ENCODE measurements around the gene SHC3.
A peak's percentile ranks its signal among the peaks of the same experiment; 100 is the strongest.

SHC3 gene

DNA sequence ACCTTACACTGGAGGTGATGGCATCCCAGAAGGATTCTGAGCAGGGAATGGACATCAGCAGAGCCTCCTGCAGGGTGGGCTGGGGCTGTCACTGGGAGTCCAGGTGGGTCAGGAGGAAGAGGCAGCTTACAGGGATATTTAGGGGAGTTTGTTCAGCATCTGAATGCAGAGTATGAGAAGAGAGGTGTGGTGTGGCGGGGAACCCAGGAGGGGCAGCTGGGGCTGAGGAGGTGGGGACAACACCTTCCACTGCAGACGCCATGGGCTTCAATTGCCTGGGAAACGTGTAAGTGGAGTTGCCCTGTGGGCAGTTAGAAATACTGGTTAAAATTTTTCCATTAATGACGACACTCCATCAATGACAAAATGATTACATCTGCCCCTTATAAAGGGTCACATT is 153.9 kb downstream of the SHC3 start:
- no peak for DNase-seq

DNA sequence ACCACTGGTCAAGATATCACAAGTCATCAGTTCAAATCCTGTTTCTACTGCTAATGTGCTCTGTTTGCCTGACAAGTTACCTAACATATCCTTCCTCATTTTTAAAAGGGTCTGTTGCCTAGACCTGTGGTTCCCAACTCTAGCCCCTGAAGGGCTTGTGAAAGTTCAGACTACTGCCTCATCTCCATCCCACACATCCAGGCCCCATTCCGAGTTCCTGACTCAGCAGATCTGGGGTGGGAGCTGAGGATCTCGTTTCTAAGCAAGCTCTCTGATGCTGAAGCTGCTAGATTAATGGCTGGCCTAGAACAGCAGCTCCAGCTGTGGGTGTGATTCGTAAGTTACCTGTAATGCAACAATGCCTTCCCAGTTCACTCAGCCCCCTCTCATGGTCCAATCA is 154.9 kb downstream of the SHC3 start:
- DNase-seq, result no peak

DNA sequence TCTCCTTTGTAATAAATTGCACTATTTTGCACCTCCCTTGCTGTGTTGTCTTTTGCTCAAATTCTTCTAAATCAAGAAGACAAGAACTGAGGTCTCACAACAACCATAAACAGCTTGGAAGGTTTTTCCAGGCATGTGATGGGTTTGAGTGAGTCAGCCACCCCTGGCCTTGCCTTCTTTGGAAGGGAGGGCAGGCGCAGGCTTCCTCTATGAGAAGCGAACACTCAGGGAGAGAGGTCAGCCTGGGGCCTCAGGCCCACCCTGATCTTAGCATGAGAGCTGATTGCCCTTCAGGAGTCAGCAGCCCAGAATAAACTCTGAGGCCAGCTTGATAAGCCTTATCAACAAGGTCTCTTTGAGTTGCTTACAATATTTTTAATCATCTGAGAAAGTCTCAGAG is 155.7 kb downstream of the SHC3 start:
- DNase-seq, result peak in 1 of 51 donors; percentile 8

DNA sequence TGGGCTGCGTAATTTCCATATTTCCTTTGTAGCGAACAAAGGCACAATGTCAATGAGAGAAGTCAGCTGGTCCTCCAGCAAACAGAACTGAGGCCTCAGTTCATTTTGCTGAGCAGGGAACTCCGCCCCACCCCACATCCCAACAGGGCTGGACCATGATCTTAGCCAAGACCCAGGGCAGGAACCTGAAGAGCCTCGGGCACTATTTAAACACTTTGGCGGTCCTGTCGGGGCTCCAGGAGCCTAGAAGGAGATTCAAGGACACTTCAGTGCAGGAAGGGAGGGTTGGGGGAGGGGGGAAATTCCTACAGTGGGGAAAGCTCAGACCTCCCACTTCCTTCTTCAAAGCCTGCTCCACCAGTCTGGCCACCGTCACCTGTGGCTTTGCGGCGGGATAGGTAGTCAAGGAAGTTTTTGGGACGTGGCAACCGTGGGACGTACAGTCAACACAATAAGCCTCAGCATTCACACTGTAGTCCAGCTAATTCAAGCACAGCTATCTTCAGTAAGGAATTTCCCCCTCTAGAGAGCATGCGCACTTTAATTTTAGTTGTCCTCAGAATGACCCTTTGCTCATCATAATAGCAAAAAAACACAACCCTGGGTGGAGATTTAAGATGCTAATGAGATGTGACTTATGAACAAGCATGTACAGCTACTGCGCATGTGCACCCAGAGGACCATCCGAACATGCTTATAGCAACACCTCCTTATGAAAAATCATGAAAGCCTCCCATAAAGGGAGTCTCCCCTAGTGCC is 156.4 kb downstream of the SHC3 start:
- DNase-seq, result no peak

DNA sequence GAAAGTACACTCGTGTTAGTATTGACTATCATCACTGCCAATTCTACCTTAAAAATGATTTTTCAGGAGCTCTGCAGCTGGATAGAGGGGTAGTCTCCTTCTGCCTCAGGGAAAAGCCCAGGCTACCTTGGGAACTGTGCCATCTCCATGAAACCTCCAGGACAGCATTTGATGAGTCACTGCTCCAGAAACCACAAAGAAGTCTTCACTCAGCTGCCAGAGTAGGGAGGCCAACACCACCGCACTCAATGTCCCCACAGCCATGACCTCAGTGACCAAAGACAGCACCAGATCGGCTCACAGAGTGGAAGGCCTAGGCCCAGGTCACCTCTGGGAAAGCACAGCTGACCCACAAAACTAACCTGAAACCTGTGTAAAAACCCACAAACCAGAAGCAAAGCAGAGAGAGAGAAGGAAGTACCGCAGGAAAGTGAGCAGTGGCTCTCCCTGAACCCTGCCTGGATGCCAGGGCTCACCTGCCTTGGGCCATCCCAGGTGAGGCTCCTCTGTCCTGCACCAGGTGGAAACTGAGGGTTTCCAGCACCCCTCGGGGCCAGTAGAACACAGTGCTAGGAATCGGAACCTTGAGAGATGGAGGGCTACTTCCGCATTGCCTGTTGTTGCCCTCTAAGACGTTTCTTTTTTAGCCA is 157.3 kb downstream of the SHC3 start:
- DNase-seq, result peak in 4 of 51 donors; percentile 22 to 32 (median 22)

DNA sequence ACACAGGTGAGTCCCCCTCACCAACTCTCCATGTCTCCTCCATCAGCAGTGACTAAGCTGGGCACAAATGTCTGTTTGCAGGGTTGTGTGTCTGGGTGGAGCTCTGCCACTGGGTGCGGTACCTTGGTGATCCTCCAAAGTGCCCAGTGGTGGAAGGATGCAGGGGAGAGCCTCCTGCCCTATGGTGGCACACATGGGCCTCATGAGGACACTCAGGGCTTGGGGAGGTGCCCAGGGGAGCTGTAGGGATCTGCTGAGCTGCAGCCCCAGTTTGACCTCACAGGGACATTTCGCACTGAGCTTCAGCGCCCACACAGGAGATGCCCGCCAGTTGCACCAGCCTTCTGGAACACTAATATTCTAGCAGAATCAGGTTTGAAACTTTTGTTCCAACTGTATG is 157.9 kb downstream of the SHC3 start:
- DNase-seq, result no peak

DNA sequence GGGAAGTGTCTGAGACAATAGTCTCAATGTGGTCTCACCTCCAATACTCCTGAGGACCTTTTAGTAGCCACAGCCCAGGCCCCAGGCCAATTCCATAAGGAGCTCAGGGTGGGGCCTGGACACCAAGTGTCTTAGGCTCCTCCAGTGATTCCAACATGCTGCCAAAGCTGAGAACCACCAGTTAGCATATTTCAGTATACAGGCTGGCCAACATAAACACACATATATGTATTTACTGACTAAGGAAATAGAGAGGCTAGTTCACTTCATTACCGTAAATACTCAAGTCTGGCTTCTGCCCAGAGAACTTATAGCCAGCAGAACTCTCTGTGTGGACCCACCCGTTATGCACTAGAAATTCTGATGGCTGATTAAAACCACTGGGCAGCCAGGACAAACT is 163.3 kb downstream of the SHC3 start:
- no peak for DNase-seq

DNA sequence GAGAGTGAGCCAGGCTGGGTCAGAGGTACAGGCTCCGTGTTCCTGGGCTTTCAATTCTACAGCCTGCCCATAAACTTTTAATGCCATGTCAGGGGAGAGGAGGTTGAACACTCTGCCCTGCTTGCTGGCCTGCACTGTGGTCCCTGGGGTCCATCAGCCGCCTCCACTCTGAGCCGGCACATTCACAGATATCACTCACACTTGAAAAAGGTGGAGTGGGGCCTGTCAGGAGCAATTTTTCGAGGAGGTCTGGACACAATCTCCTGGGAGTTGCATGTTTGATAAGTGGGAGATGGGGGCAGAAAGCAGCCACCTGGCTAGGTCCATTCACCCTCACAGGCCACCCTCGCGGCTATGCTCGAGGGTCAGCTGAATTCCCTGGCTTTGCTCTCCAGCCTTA is 164.5 kb downstream of the SHC3 start:
- DNase-seq, result no peak

DNA sequence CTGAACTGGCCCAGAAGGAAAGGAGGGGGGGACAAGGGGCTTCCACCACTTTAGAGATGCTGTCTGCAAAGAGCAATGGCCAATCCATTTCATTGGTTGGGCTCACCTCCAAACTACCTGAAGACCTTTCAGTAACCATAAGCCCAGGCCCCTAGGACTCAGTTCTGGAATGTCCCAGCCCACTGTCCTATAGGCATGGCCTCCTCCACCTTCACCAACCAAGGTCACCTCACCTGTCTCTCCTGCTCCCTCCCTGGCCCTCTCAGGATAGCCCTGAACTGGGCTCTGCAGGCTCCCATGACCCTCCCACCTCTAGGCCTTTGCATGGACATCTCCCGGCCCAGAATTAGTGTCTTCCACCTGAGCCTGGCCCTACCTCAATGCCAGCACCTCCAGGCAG is 165.0 kb downstream of the SHC3 start:
- no peak for DNase-seq

DNA sequence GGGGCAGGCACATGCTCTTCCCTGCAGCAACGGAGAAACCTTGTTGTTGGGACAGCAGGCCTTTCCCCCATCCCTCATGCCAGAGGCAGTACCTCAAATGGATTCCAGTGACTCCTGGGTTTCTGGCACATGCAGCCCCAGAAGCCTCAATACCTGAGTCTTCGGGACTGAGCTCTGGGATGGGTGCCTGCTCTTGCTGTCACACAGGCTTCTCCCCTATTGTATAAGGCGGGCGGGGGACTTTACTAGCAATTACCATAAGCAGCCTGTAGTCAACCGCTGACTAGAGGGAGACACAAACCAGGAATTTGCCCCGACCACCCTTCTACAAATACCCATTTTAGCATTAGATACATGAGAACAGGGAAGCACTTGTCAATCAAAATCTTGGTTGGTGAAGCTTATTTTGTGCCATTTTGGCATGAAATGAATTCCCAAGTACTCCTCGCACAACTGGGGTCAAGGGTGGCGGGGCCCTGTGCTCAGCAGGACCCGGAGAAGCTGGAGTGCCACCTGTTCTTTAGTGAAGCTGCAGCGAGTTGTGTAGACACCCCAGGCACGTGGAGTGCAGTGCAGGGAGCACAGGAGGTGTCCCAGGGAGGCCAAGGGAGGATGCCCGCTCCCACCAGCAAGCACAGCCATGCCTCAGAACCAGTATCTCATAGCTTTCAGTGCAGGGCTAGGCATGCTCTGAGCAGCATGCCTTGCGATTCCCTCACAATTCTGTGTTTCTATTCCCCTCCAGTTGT is 166.2 kb downstream of the SHC3 start:
- DNase-seq, result no peak

DNA sequence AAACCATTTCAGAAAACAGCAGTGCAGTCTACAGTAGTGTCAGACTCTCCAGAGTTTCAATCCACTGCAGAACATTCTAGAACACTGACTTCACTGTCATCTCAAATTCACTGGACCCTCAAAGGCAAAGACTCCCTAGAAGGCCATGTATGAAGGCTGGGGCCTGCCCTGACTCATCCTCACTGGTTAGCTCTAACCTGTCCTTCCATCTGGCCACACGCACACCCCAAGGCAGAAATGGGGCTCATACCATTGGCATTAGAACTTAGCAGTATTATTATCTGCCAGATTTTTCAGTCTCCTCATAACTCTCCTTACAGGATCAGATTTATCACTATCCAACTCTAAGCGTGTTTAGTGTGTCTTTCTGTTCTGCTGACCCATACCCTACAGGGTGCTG is 166.9 kb downstream of the SHC3 start:
- no peak for DNase-seq

DNA sequence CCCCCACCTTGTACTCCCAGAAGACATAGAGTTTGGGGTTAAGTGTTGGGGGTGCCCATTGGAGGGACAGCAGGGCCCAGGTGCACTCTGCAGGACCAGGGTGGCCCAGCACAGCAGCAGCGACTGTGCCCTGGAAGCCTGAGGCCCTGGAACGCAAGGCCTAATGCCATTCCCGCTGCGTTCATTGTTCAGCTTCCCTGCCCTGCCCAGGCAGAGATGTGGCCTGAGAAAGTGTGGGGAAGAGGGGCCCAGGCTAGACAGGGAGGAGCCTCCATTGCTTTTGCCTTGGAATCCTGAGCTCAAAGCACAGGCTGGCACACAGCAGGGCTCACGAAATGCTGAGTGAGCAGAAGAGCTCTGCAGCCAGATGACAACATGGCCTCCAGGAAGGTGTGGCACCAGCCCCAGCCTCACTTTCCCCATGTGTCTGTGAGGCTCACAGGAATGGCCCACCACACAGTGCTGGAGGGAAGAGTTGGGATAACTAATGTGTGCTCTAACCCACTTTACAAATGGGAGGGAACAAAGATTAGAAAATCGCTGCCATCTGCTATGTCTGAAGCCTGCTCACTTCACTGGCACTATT is 168.0 kb downstream of the SHC3 start:
- DNase-seq, result no peak

DNA sequence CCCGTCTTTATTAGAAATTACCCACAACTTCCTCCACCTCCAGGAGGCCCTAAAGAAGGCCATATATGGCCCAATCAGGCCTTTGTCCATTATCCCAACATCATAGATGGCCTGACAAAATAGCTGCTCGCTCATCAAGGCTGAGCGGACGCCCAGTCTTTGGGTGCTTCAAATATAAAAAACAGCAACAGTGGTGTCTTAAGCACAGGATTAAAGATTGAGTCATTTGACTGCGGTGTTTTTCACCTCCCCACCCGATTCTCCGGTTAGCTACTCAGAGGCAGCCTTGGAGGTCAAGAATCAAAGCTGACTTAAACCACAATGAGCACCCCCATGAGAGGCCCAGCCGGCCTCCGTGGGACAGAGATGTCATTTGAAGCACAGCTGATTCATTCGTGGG is 168.6 kb downstream of the SHC3 start:
- DNase-seq, result no peak

DNA sequence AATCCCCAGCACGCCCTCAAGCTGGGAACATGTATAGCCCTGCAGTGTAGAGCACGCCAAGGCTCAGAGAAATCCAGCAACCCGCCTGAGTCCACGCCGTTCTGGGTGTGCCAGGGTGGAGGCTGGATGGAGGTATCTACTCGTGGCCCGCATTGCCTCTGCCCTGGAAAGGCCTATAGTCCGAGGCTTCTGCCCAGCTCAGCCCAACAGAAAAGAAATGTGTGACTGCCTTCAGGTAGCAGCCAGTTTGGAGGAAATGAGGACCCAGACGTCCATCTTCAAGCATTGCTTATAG is 169.1 kb downstream of the SHC3 start:
- no peak for DNase-seq

DNA sequence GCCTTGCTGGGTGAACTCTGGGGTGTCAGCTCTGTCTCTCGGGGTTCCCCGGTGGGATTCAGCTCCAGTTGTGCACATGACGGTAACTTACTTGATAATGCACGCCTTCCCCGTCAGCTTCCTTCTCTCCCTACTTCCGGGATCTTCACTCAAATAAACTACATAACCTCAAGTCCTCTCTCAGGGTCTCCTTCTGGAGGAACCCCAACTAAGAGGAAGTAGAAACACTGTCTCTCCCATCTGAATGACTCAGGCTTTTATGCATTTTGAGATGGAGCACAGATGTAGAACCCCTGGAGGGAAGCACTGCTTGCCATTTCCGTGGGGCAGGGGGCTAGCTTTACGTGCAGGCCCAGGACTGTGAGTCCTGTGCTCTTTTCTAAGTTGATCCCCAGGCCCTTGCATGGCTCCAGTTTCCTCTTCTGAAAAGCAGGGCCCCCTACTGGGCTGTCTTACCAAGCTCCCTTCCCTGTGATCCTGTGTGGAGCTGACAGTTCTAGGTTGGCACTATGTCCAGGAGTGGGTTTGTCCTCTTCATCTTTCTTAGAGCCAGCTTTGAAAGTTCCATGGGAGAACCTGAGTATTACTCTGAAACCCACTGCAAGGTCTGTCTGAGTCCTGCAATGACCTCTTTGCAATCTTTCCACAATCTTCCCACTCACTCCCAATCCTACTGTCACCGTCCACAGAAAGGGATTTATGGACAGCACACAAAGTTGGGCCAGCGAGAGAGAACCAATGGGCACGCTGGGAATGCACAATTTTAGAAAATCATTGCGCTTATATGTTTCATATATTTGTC is 169.7 kb downstream of the SHC3 start:
- DNase-seq, result no peak

DNA sequence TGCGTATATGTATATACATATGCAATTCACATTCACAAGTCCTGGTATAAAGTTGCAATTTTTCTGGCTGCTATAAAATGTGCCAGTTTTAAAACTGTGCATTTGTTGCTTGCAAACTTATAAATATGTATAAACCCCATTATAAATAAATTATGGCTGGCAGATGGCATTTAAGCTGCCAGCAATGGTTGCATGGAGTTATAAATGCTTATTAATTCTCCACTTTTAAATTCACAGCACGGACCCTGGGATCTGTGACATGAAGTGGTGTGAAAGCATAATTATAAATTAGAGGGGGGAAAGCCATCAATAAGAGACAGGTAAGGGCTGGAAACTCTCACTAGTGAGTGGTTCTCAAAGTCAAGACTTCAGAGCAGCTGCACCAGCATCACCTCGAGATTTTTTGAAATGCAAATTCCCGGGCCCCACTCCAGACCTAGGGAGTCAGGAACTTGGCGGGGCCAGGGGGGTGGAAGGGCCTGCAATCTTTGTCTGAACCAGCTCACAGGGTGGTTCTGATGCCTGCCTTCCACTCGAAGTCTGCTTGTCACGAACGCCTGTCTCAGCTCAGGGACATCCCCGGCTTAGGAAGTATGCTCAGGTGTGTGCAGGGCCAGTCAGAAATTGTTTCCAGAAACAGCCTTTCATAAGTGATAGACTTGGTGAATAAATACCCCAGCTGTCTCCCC is 170.4 kb downstream of the SHC3 start:
- no peak for DNase-seq

DNA sequence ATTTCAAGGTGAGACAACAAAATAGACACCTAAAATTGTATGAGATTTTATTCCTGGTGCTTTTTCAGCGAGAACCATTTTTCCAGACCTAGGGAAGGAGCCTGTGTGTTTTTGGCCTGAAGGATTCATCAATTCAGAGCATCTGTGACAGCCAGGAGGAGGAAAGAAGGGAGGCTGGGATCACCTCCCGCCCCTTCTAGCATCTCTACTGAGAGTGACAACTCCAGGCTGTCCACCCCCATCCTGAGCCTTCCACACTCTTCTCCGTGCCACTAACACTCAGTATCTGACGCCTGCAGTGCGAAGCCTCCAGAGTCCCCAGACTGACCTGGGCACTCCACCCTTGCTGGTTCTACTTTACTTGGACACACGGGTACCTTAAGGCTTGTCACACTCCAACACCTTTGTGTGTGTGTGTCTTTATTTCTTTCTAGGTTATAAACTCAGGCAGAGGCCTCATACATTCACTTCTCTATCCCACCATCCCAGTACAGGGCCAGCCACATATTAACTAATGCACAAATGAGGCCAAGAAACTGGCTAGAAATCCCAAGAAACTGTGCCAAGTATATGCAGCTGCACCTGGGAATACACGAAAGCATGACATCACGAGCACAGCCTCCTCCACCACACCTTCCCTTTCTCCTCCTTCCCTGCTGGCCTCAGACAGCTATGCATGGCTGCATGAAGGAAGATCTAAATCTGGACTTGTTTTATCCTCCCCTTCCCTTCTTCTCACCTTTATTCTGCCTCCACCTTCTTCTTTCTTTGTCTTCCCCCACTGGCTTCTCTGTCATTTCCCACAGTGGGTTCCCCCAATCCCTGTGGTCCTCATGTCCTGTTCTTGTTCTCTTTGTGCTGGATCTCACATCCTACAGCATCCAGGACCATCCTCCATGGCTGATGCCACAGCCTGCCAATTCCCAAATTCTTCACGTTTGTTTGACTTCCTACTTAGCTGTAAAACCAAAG is 171.3 kb downstream of the SHC3 start:
- DNase-seq, result no peak

DNA sequence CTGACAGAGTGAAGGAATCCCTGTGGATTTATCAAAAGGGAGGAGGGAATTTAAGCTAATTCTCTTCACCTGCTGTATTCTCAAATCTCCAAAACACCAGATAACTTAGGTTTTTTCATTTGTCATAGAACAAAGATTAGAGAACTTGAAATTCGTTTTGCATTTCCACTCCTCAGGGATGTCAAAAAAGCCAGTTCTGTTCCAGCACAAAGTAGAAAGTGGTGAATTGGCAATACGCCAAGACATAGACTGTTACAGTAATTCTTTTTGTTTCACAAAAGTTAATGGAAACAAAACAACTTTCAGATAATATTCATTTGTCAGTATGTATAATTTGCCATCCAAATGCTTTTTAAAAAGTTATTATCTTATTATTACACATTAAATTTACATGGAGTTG is 172.4 kb downstream of the SHC3 start:
- DNase-seq, result peak in 1 of 51 donors; percentile 19

DNA sequence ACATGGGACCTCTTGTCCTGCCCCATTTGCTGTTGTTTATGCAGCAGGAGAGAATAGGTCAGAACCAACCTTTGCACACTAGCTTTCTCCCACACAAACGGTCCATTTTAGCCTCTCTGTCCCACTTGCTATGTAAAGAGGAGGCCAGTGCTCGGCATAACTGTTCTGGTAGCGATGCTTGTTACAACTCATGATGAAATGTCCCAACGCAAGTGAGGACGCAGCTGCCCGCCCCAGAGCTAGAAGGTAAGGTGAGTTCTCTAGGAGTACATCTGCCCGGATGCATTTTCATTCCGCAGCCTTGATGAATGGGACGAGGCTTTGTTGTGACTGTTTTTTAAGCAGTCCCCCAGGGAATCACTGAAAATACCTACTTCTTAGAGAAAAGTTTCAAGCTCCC is 173.3 kb downstream of the SHC3 start:
- no peak for DNase-seq

DNA sequence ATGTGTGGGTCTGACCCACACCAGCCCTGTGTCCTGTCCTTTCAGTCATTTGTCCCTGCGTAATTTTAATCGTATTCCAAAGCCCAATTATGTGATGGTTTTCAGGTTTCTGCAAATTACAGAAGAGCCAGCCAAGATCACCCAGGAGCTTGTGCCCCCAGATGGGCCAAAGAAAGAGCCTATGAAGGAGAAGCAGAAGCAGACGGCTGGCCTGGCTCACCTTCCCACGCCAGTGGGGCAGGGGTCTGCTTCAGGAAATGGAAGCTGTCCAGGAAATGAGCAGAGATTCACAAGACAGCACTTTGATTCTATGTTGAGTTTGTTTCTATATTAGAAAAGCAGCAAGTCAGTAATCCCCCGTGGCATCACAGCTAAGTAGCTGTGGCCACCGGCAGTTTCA is 175.6 kb downstream of the SHC3 start:
- no peak for DNase-seq

Data from hypothalamus (tissue), 51 donors.